HG02943 (cell line): Measurements from ENCODE around the gene NPHP4.

Experiments
- ATAC-seq: cut with Tn5 transposase; IDR thresholded peaks from one replicate; pipeline ENCODE4 v1.9.1; 2021; ENCODE audit warnings: mild to moderate bottlenecking, low read depth, moderate library complexity; ENCODE audit not compliant: unreplicated experiment

The NPHP4 gene

GRCh38 chr1:5839881-5840550, 152.2 kb downstream of the NPHP4 start:
- ATAC-seq, result no peak

GRCh38 chr1:5839161-5839880, 152.9 kb downstream of the NPHP4 start:
- no peak for ATAC-seq

- no peak for ATAC-seq
These were observed 154.1 kb downstream of the NPHP4 start for GRCh38 chr1:5837976-5838653.

- no peak for ATAC-seq
These were observed 155.3 kb downstream of the NPHP4 start for GRCh38 chr1:5836776-5837440.

- ATAC-seq, result no peak
These were observed 157.1 kb downstream of the NPHP4 start for GRCh38 chr1:5835179-5835562.

- no peak for ATAC-seq
These were observed 157.6 kb downstream of the NPHP4 start for GRCh38 chr1:5834477-5835178.

GRCh38 chr1:5833911-5834310, 158.3 kb downstream of the NPHP4 start:
- ATAC-seq, result no peak

- ATAC-seq, result no peak
These were observed 159.0 kb downstream of the NPHP4 start for GRCh38 chr1:5832916-5833895.

- ATAC-seq, result no peak
These were observed 160.5 kb downstream of the NPHP4 start for GRCh38 chr1:5831600-5832335.

- ATAC-seq, result no peak
These were observed 161.2 kb downstream of the NPHP4 start for GRCh38 chr1:5830771-5831599.

- ATAC-seq, result no peak
These were observed 162.8 kb downstream of the NPHP4 start for GRCh38 chr1:5829414-5829813.

- no peak for ATAC-seq
These were observed 163.8 kb downstream of the NPHP4 start for GRCh38 chr1:5828308-5828935.

GRCh38 chr1:5827516-5827915, 164.7 kb downstream of the NPHP4 start:
- ATAC-seq, result no peak

GRCh38 chr1:5826601-5827000, 165.6 kb downstream of the NPHP4 start:
- no peak for ATAC-seq

GRCh38 chr1:5822726-5823125, 169.5 kb downstream of the NPHP4 start:
- ATAC-seq, result no peak

GRCh38 chr1:5822266-5822665, 170.0 kb downstream of the NPHP4 start:
- ATAC-seq, result no peak

GRCh38 chr1:5821540-5822176, 170.6 kb downstream of the NPHP4 start:
- ATAC-seq, result no peak
